GM12872 (cell line): Measurements from ENCODE around the gene OMP.

Experiments used
- CTCF ChIP-seq: IDR thresholded peaks from 3 replicates; pipeline ENCODE4 v1.5.1; 2011; ENCODE audit warnings: low read depth, mild to moderate bottlenecking, low read length, moderate library complexity; ENCODE audit not compliant: insufficient read depth

Gene OMP

GRCh38 chr11:77094841-77095365 lies 7.7 kb upstream of the OMP start:
- no peak for TF ChIP-seq CTCF

GRCh38 chr11:77095551-77096490 lies 6.8 kb upstream of the OMP start:
- no peak for TF ChIP-seq CTCF

- TF ChIP-seq CTCF: no peak
These were observed 6.0 kb upstream of the OMP start for GRCh38 chr11:77096591-77097019.

- TF ChIP-seq CTCF: no peak
These were observed 2.2 kb upstream of the OMP start for GRCh38 chr11:77100166-77101042.

GRCh38 chr11:77101043-77101537 lies 1.6 kb upstream of the OMP start:
- peak; percentile 71 for TF ChIP-seq CTCF

- no peak for TF ChIP-seq CTCF
These were observed 679 bp downstream of the OMP start for GRCh38 chr11:77103319-77103718.

GRCh38 chr11:77104727-77105126 lies 2.1 kb downstream of the OMP start:
- TF ChIP-seq CTCF: no peak
